Naive thymus-derived CD8-positive, alpha-beta T cell (primary cell): ENCODE measurements around the gene ITCH. TPM values are rescaled to one million over a fixed set of nuclear protein-coding genes. Genes with fewer than 3 reads are reported as not detected.
"Not testable (repeated sequence)": the region's sequence is repeated elsewhere in the genome, so short reads cannot be mapped to it uniquely, and the experiment has no call there.

Experiments
- ATAC-seq, 2 donors: fragments of 150-1000 bp; cut with Tn5 transposase in 1 of 2; sonication (Bioruptor Pico), chemical (Tn5 transposase) in 1 of 2; 1 replicate in 1 of 2; 2 replicates in 1 of 2; pipeline ENCODE4 v1.10.0; 2021; ENCODE audit warnings: mild to moderate bottlenecking in 2 of 2, moderate library complexity in 2 of 2
- POLR2A ChIA-PET: fragments of 350-600 bp; sonication (Branson Sonifier 250); formaldehyde crosslinking; loops from one replicate; lab custom pipeline; 2021; ENCODE audit warnings: antibody characterized with exemption; lab: Charles Lee
- DNase-seq, 10 donors: peaks; one replicate each; pipeline versions ENCODE4 v3.0.0 to v3.0.0-alpha.2; 2020 to 2022
- H3K27ac Mint-ChIP-seq, 10 donors: one replicate each; pipeline ENCODE4 v1.8.0; 2020 to 2022; ENCODE audit warnings: mild to moderate bottlenecking in 10 of 10, mixed read lengths in 10 of 10, moderate library complexity in 4 of 10, inconsistent platforms in 1 of 10
- H3K27me3 Mint-ChIP-seq, 5 donors: one replicate each; pipeline ENCODE4 v1.8.0; 2021 to 2022; ENCODE audit warnings: mixed read lengths in 5 of 5
- H3K36me3 Mint-ChIP-seq, 3 donors: one replicate each; pipeline ENCODE4 v1.8.0; 2020 to 2022; ENCODE audit warnings: mixed read lengths in 3 of 3, mild to moderate bottlenecking in 2 of 3, inconsistent platforms in 1 of 3
- H3K4me1 Mint-ChIP-seq, 4 donors: one replicate each; pipeline ENCODE4 v1.8.0; 2021 to 2022; ENCODE audit warnings: mixed read lengths in 4 of 4
- H3K4me3 Mint-ChIP-seq, 10 donors: one replicate each; pipeline ENCODE4 v1.8.0; 2020 to 2022; ENCODE audit warnings: mild to moderate bottlenecking in 10 of 10, mixed read lengths in 10 of 10, moderate library complexity in 6 of 10, inconsistent platforms in 1 of 10
- H3K9me3 Mint-ChIP-seq, 9 donors: one replicate each; pipeline ENCODE4 v1.8.0; 2020 to 2022; ENCODE audit warnings: mixed read lengths in 9 of 9, mild to moderate bottlenecking in 3 of 9, inconsistent platforms in 1 of 9, moderate library complexity in 1 of 9
- polyA plus RNA-seq, 3 donors: library from polyadenylated mRNA; unstranded; fragments of 300-500 nt; fragmentation: Illumina TruSeq; gene quantifications; one replicate each; pipeline ENCODE4 v1.2.3, GENCODE V29; 2021
- total RNA-seq, 8 experiments: library from RNA in 2 of 8; stranded (reverse) in 2 of 8; gene quantifications; one replicate each; pipeline ENCODE4 v1.2.3 and lab custom pipeline; 2021 to 2026

The ITCH gene
- total and polyA plus RNA-seq, 5 experiments from 2014 or later = 12.6 to 75.9 (median 19.6) TPM

DNA sequence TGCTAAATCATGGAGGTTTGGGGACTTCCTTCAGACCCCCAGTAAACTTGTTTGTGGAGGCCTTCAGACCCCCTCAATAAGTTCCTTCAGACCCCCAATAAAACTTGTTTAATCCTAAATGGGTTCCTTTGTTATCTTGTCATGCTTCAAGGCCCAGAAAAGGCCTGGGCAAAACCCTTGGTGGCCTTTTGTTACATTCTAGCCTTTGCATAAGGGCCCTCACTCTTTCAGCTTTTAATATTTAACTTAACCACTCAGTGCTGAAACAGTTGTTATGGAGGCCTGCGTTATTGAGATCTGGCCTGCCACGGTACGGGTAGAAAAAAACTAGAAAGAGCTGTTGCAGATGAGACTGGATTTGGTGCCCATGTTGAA, 148.8 kb downstream of the ITCH start:
- Mint-ChIP-seq H3K4me3 (no peak overlapping the region), H3K27me3 (no peaks in the 10 kb centered on the region), H3K4me1 (peaks cover 15 to 38% (median 21%) of the 10 kb centered on the region in 4 donors), H3K9me3 (no peaks in the 10 kb centered on the region), H3K27ac (peak overlapping the region in 6 of 10 donors; percentile 10 to 72 (median 22)), H3K36me3 (peaks cover 0 to 31% (median 0%) of the 10 kb centered on the region in 3 donors)
- DNase-seq (no peak), ATAC-seq (no peak)
- POLR2A ChIA-PET = interaction anchor here (0.6 kb wide), 1 partner anchor 102 kb away, joined by 3 read pairs; no protein-coding TSS in a partner anchor

GRCh38 chr20:34512266-34512954, 149.3 kb downstream of the ITCH start:
- Mint-ChIP-seq H3K4me1 (peaks cover 15 to 43% (median 21%) of the 10 kb centered on the region in 4 donors), H3K9me3 (no peaks in the 10 kb centered on the region), H3K27me3 (no peaks in the 10 kb centered on the region), H3K36me3 (peaks cover 0 to 27% (median 0%) of the 10 kb centered on the region in 3 donors), H3K4me3 (peak overlapping the region in 1 of 10 donors; percentile 15), H3K27ac (peak overlapping the region in 9 of 10 donors; percentile 10 to 82 (median 52))
- POLR2A ChIA-PET = no interaction called here
- no peak for ATAC-seq
- no peak for DNase-seq

GRCh38 chr20:34512955-34513419, 149.9 kb downstream of the ITCH start:
- Mint-ChIP-seq H3K27ac (peak overlapping the region in 8 of 10 donors; percentile 15 to 77 (median 46)), H3K27me3 (no peaks in the 10 kb centered on the region), H3K9me3 (no peaks in the 10 kb centered on the region), H3K4me3 (peak overlapping the region in 3 of 10 donors; percentile 20 to 25 (median 22)), H3K36me3 (peaks cover 0 to 21% (median 0%) of the 10 kb centered on the region in 3 donors), H3K4me1 (peaks cover 18 to 47% (median 25%) of the 10 kb centered on the region in 4 donors)
- ATAC-seq (no peak), DNase-seq (no peak)
- POLR2A ChIA-PET = no interaction called here

DNA sequence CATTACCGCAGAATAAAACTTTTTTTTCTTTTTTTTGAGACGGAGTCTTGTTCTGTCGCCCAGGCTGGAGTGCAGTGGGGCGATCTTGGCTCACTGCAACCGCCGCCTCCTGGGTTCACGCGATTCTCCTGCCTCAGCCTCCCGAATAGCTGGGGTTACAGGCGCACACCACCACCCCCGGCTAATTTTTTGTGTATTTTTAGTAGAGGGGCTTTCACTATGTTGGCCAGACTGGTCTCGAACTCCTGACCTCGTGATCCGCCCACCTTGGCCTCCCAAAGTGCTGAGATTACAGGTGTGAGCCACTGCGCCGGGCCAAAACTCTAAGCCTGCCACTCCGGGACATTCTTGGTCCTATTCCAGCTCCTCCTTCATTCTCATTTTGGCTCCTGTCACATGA, 151.0 kb downstream of the ITCH start:
- H3K27me3 Mint-ChIP-seq, H3K9me3 Mint-ChIP-seq, DNase-seq, POLR2A ChIA-PET, ATAC-seq: not testable (repeated sequence)
- H3K4me3 Mint-ChIP-seq = peak overlapping the region in 4 of 10 donors; percentile 7 to 63 (median 28)
- H3K27ac Mint-ChIP-seq = peak overlapping the region in 6 of 10 donors; percentile 16 to 67 (median 44)
- peaks cover 25 to 56% (median 33%) of the 10 kb centered on the region in 4 donors for H3K4me1 Mint-ChIP-seq
- peaks cover 0 to 13% (median 0%) of the 10 kb centered on the region in 3 donors for H3K36me3 Mint-ChIP-seq

- ATAC-seq (peak in 1 of 2 donors; percentile 9), DNase-seq (peak in 1 of 10 donors; percentile 1)
- H3K9me3 Mint-ChIP-seq = no peaks in the 10 kb centered on the region
- H3K4me3 Mint-ChIP-seq = peak overlapping the region; percentile 97 to 100 (median 99)
- H3K27me3 Mint-ChIP-seq = no peaks in the 10 kb centered on the region
- peaks cover 0 to 14% (median 0%) of the 10 kb centered on the region in 3 donors for H3K36me3 Mint-ChIP-seq
- H3K4me1 Mint-ChIP-seq = peaks cover 25 to 57% (median 31%) of the 10 kb centered on the region in 4 donors
- peak overlapping the region; percentile 96 to 99 (median 98) for H3K27ac Mint-ChIP-seq
- POLR2A ChIA-PET = interaction anchor here (1.2 to 2.9 kb wide), 6 partner anchors 152 to 896 kb away, joined by 3 to 19 read pairs (median 7); partner anchors contain the start of genes AHCY, EIF2S2, ITCH and PIGU
Observed at GRCh38 chr20:34514897-34515483, 151.9 kb downstream of the ITCH start.

- Mint-ChIP-seq H3K27ac (peak overlapping the region; percentile 96 to 99 (median 98)), H3K27me3 (no peaks in the 10 kb centered on the region), H3K4me3 (peak overlapping the region; percentile 97 to 100 (median 99)), H3K9me3 (no peaks in the 10 kb centered on the region), H3K4me1 (peaks cover 25 to 60% (median 34%) of the 10 kb centered on the region in 4 donors), H3K36me3 (peaks cover 0 to 13% (median 0%) of the 10 kb centered on the region in 3 donors)
- ATAC-seq = peak; percentile 70 to 78
- POLR2A ChIA-PET = interaction anchor here (1.1 to 2.9 kb wide), 11 partner anchors 16 to 896 kb away, joined by 3 to 19 read pairs (median 5); partner anchors contain the start of genes AHCY, EIF2S2, ITCH and PIGU
- DNase-seq = peak; percentile 49 to 88 (median 70)
Observed at GRCh38 chr20:34515484-34516246, 152.6 kb downstream of the ITCH start.

DNA sequence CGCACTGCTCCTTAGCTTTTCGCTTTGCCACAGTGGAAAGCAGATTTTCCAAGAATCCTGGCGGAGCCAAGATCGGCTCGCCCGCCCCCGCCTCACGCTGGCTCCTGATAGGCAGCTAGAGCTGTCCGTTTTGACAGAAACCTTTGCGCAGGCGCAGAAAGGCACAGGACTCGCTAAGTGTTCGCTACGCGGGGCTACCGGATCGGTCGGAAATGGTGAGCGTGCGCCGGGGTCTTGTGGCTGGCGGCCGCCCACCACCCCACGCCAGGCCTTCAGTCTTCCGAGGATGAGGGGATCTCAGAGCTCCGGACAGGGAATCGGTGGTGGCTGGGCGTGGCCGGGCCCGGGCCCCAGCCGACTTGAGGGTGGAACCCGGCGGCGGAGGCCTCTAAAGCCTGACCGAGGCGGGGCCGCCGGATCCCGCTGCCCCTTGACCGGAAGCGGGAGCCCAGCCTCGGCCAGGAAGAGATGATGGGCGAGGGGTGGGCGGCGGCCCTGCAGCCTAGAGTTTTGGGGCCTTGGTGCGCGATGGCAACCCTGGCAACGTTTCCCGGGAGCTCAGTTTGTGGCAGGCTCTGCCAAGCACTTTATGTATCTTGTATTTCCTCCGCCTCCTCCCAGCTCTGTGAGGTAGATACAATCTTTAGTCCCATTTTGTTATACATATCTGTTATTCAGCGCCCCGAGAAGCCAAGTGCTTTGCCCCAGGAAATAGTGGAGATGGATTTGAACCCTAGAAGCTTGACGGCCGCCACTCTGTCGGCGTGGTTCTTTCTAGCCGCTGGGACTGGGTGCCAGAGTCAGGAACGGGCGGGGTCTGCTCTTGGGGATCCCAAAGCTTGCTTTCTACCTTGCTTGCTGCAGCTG, 153.4 kb downstream of the ITCH start, which contains the start of gene DYNLRB1:
TSS of gene DYNLRB1 (plus strand) at position 176 of the 867 bp plus-strand sequence. CDS start at position 213, 37 bp downstream.
- H3K36me3 Mint-ChIP-seq = peaks cover 0 to 12% (median 0%) of the 10 kb centered on the region in 3 donors
- peaks cover 25 to 67% (median 40%) of the 10 kb centered on the region in 4 donors for H3K4me1 Mint-ChIP-seq
- no peaks in the 10 kb centered on the region for H3K27me3 Mint-ChIP-seq
- no peaks in the 10 kb centered on the region for H3K9me3 Mint-ChIP-seq
- POLR2A ChIA-PET = interaction anchor here (0.5 to 2.9 kb wide), 13 partner anchors 15 to 1114 kb away, joined by 3 to 19 read pairs (median 5); partner anchors contain the start of genes AHCY, EIF2S2, ITCH and PIGU
- H3K4me3 Mint-ChIP-seq = peak within 1 kb of the TSS; percentile 97 to 100 (median 99)
- H3K27ac Mint-ChIP-seq = peak within 1 kb of the TSS; percentile 96 to 99 (median 98)
- DNase-seq (peak; percentile 88 to 98 (median 94)), ATAC-seq (peak; percentile 79 to 87)

DNA sequence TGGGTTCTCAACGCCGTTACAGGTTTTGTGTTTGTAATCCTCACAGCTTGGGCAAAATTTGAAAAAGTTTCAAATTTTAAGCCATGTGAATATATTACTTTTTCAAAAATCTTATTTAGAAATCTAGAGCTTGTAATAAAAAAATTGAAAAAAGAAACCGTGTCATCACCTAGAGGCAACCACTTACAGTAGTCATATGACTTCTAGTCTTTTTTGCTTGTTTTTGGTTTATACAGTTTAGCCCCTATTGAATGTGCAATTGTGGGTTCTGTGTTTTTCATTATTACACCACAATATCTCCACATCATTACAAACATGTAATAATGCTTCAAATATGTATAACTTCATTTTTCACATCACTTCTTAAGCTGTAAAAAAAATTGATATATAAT, 154.0 kb downstream of the ITCH start:
- ATAC-seq = no peak
- H3K27ac Mint-ChIP-seq = peak overlapping the region; percentile 96 to 99 (median 98)
- H3K27me3 Mint-ChIP-seq = no peaks in the 10 kb centered on the region
- peak overlapping the region; percentile 97 to 100 (median 99) for H3K4me3 Mint-ChIP-seq
- no peaks in the 10 kb centered on the region for H3K9me3 Mint-ChIP-seq
- peaks cover 26 to 73% (median 46%) of the 10 kb centered on the region in 4 donors for H3K4me1 Mint-ChIP-seq
- peaks cover 0 to 16% (median 0%) of the 10 kb centered on the region in 3 donors for H3K36me3 Mint-ChIP-seq
- no peak for DNase-seq
- POLR2A ChIA-PET = interaction anchor here (1.6 to 2.9 kb wide), 4 partner anchors 14 to 214 kb away, joined by 5 to 19 read pairs (median 6); partner anchors contain the start of gene AHCY

- Mint-ChIP-seq H3K4me3 (peak overlapping the region in 6 of 10 donors; percentile 47 to 97 (median 75)), H3K36me3 (peaks cover 0 to 20% (median 2%) of the 10 kb centered on the region in 3 donors), H3K27ac (peak overlapping the region in 4 of 10 donors; percentile 13 to 69 (median 47)), H3K4me1 (peaks cover 27 to 79% (median 57%) of the 10 kb centered on the region in 4 donors)
- H3K9me3 Mint-ChIP-seq, DNase-seq, H3K27me3 Mint-ChIP-seq, ATAC-seq, POLR2A ChIA-PET: not testable (repeated sequence)
Observed at GRCh38 chr20:34518863-34519262, 155.8 kb downstream of the ITCH start.

- POLR2A ChIA-PET, H3K9me3 Mint-ChIP-seq, DNase-seq, ATAC-seq, H3K27me3 Mint-ChIP-seq: not testable (repeated sequence)
- H3K27ac Mint-ChIP-seq = peak overlapping the region in 1 of 10 donors; percentile 37
- H3K4me1 Mint-ChIP-seq = peaks cover 24 to 75% (median 56%) of the 10 kb centered on the region in 4 donors
- peaks cover 0 to 25% (median 2%) of the 10 kb centered on the region in 3 donors for H3K36me3 Mint-ChIP-seq
- peak overlapping the region in 2 of 10 donors; percentile 14 to 42 for H3K4me3 Mint-ChIP-seq
Observed at GRCh38 chr20:34519841-34520240, 156.8 kb downstream of the ITCH start.
